GM12892 (cell line): Measurements from ENCODE around the gene PRKAG2.
"Not testable (repeated sequence)": the region's sequence is repeated elsewhere in the genome, so short reads cannot be mapped to it uniquely, and the experiment has no call there.

Experiments used
- DNase-seq: peaks from one replicate; pipeline ENCODE4 v3.0.0; 2011; ENCODE audit not compliant: insufficient read length
- FAIRE-seq: peaks from 2 replicates; lab custom pipeline; 2011; peaks lifted over from hg19 to GRCh38; lab: Jason Lieb, UNC
- POLR2A ChIP-seq: IDR thresholded peaks from 2 replicates; pipeline ENCODE4 v1.6.1; 2011; ENCODE audit warnings: low read depth, low read length, control low read depth
- POLR2AphosphoS5 ChIP-seq: IDR thresholded peaks from 2 replicates; pipeline ENCODE4 v1.6.1; 2011; ENCODE audit warnings: low read depth, low read length, control low read depth
- TAF1 ChIP-seq: IDR thresholded peaks from 2 replicates; pipeline ENCODE4 v1.6.1; 2011; ENCODE audit warnings: low read depth, mild to moderate bottlenecking, control low read depth, low read length, borderline replicate concordance

The PRKAG2 gene

DNA sequence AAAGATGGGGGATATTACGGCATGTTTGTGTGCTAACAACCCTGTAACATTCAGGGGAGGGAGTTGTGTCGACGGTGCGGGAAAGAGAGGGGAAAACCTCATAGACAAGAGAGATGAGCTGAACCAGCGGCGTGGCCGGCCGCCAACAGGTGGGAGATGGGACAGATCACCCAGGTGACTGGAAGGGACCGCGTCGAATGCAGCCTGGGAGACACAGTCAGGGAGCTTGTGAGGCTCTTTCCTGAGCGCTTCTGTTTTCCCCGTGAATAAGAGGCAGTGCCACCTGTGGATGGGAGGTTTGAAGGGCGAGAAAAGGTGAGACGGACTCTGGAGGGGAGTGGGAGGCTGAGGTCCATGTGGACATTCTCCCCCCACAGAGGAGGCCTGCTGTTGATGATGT lies 9.9 kb upstream of the PRKAG2 start:
- no peak for DNase-seq
- no peak for FAIRE-seq
- no peak for TF ChIP-seq POLR2A
- no peak for TF ChIP-seq TAF1
- no peak for TF ChIP-seq POLR2AphosphoS5

DNA sequence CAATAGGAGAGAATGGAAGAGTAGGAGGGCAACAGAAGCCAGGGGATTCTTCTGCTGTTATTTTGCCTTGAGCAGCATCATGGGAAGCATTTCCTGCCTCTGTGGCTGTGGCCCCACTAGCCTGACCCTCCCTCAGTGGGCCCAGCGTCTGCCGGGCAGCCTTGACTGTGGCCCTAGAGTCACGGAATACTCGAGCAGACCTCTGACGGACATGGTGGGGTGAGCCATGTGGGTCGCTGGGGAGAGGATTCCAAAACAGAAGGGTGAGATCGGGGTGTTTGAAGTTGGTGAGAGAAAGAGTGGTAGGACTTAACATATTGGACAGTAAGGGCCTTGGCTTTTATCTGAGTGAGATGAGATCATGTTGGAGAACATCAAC lies 8.3 kb upstream of the PRKAG2 start:
- TF ChIP-seq POLR2AphosphoS5 (no peak), POLR2A (no peak), TAF1 (no peak)
- FAIRE-seq (no peak), DNase-seq (no peak)

DNA sequence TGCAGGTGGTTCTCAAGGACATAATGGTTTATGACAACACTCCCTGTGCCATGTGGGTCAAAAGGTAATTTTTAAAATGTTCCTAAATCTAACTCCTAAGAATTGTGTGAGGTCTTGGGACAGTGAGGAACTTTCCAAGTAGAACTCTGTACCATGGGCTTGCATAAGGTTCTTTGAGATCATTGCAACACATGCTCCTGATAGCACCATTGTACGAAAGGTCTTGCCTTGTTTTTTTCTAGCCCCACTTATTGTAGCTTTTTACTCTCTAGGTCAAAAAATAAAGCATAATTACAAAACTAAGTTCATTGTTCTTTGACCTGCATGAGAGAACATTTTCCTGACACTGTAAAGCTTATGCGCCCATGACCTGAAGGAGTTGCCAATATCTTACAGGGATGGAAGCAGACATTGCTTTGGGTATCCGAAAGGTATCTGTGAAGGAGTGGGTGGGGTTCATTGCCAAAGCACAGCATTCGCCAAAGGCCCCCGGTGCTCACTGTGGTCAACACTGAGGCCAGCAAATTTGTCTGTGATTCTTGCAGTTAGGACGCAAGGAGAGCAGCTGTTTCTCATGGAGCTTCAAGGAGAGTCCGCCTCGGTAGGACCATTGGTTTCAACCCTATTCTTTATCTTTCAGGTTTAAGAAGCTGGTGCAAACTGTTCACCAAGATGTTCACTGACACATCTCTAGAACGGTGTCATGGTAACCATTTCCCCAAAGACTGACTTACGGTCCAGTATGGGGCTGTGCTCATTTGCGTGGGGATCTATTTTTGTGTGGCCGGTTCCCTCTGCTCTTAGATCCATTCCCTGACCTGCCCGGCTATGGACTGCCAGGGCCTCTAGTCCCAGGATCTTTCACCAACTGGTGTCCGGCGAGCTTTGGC lies 7.6 kb upstream of the PRKAG2 start:
- DNase-seq (no peak), FAIRE-seq (peak; percentile 48)
- TF ChIP-seq POLR2A (no peak), TAF1 (no peak), POLR2AphosphoS5 (no peak)

DNA sequence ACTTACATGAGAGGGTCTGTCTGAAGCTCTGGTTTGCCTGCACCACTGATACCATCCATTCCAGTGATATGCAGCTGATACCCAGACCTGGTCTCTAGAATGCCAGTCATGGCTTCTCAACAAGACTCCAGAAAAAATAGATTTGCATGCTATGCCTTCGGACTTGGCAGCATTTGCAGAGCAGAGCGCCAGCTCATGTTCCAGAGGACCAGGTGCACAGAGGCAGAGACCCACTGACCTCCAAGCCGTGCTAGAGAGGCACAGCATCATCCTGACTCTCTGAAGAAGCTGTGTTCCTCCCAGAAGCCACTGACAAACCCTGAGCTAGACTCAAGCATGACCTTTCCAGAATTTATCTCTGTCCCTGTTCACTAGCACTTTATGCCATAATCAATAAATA lies 6.9 kb upstream of the PRKAG2 start:
- TF ChIP-seq TAF1 = no peak
- TF ChIP-seq POLR2A = no peak
- no peak for TF ChIP-seq POLR2AphosphoS5
- no peak for FAIRE-seq
- DNase-seq = no peak

DNA sequence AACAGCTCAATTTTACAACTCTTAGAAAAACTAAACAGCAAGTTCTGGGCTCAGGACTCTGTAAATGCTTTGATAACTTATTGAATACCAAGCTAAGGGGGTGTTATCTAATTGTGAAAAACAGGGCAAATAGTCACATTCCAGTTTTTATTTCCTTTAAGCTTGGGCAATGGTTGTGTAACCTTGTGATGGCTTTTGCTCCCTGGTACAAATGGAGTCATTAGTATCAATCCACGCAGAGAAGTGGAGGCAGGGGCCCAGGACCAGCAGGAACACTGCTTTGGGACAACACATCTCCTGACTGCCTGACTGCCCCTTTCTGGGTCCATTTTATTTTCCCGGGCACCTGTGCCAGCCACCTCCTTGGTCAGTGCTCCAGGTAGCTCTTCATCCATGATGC lies 5.8 kb upstream of the PRKAG2 start:
- no peak for FAIRE-seq
- no peak for DNase-seq
- TF ChIP-seq POLR2A (no peak), POLR2AphosphoS5 (no peak), TAF1 (no peak)

DNA sequence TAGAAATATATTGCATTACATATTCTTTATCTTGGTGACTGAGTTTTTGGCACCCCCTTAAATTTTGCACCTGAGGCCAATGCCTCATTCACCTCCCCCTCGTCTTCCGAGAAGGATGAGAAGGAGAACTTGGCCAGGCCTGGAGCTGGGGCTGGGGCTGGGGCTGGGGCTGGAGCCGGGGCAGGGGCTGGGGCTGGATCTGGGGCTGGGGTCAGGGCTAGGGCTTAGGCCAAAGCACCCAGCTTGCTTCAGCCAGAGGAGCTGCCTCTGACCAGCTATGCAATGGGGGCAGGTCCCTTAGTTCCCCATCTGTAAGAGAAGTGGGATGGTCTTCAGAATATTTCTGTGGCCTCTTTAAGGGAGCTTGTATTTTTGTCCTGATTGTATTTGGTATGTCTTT lies 3.8 kb upstream of the PRKAG2 start:
- TF ChIP-seq TAF1 (no peak), POLR2A (no peak), POLR2AphosphoS5 (no peak)
- FAIRE-seq = no peak
- DNase-seq = no peak

DNA sequence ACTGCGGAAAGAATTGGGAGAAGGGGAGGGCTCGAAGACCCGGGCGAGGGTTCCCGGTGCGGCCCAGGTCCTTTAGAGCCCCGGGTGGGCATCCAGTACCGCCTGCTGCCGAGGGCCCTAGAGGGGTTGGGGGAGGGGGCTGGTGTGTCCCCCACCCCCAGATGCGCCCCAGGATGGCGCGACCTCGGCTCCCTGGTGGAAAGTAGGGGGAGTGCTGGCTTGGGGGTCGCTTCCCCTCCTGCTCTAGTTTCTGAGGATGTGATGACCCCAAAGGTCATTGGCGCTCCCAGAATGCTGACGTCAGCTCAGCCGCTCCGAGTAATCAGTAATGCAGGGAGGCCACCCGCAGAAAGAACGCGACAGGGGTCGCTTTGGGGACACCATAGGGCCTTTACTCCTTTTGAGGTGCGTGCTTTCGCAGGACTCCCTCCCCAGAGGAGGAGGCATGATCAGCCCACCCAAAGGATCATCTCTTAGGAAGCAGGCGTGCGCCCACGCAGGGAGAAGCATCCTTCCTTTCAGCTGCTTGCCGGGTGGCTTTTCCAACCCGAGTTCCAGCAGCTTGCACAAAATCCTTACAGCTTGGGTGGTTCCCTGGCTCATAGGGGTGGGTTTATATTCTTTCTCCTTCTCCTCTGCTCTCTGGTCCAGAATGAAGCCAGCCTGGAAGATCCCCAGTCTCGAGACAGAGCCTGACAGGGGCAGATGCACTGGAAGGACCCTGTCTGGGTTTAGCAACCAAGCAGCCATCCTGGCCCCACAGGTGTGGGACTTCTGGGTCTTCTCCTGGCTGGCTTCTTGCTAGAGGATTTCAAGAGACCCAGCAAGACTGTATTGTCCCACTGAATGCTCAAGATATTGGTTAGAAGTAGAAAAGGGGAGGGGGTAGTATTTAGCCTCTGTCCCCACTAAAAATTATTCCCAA lies 1.3 kb upstream of the PRKAG2 start:
- TF ChIP-seq POLR2AphosphoS5 = no peak
- no peak for TF ChIP-seq POLR2A
- no peak for TF ChIP-seq TAF1
- no peak for DNase-seq
- no peak for FAIRE-seq

DNA sequence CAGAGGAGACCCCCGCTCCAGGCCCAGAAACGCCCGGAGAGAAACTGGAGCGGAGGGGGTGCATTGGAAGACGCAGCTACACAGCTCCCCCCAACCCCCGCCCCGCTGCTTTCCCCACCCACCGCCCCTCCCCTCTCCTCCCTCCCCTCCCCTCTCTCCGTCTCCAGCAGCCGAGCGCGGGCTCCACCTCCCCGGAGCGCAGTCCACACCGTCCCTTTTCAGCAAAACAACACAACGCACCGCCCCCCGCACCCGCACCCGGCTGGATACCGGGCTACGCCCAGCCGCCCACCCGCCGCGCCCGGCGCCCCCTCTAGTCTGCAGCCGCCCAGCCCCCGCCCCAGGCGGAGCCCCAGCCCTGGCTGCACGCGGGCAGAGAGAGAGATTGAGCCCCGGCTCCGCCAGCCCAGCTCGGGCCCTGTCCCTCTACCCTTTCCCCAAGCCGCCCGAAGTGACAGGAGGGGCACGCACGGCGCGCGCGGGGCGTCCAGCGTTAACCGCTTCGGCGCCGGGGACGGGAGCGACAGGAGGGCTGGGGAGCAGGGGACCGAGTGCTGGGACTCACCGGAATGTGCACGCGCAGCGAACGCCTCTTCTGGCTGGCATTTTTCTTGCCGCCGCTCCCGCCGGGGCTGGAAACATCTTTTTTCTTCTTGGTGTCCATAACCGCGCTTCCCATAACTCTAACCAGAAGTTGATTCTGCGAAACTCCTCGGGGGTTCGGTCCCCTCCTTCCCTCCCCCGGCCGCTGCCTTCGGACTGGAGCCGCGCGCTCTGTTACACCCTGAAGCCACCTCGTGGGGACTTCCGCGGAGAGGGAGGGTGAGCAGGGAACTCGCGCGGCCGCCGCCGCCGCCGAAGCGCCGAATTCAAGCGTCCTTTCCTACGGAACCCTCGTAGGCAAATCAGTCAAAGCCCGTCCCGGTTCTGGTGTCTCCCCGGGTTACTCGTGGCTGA lies 695 bp downstream of the PRKAG2 start:
- DNase-seq (no peak), FAIRE-seq (peak; percentile 44)
- no peak for TF ChIP-seq POLR2A
- TF ChIP-seq TAF1 = no peak
- TF ChIP-seq POLR2AphosphoS5 = no peak

DNA sequence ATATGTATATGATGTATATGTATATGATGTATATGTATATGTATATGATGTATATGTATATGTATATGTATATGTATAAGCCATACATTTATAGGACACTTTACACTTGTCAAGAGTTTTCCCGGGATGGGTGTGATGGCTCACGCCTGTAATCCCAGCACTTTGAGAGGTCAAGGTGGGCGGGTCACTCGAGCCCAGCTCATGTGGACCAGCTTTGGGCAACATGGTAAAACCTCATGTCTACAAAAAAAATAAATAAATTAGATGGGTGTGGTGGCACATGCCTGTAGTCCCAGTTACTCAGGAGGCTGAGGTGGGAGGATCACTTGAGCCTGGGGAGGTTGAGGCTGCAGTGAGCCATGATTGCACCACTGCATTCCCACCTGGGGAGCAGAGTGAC lies 2.4 kb downstream of the PRKAG2 start:
- not testable (repeated sequence) for DNase-seq, FAIRE-seq

DNA sequence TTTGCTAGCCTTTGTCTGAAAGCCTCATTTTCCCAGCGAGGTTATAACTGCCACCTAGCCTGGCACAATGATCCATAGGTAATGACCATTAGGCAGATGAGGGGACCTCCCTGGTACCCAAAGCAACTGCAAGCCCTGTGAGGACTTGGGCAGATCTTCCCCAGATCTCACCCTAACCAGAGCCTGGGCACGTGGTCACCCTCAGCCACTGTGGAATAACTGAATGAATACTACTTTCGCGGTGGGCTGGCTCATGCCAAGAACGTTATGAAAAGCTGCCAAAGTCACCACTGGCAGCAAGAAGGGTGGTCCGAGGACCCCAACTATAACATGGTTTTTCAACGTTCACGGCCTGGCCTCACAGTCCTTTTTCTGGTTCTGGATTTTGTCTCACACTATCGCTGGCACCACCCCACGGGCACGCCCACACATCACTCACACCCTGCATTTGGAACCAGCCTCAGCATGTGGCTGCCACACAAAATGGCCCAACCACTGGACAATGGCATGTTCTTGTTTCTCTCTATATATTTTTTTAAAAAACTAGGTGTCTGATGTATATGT lies 3.4 kb downstream of the PRKAG2 start:
- DNase-seq = no peak
- no peak for FAIRE-seq
- TF ChIP-seq POLR2A = no peak
- no peak for TF ChIP-seq TAF1
- TF ChIP-seq POLR2AphosphoS5 = no peak
